ENCODE measurements around the gene ADCY6. TPM values are rescaled to one million over a fixed set of nuclear protein-coding genes. Genes with fewer than 3 reads are reported as not detected.

ADCY6 gene
- total RNA-seq, 1 experiment from 2014 or later, result 24.1 TPM

- no TSS peak for BruUV-seq (replicated peaks)
- in situ Hi-C loops (cut with HindIII; ENCODE audit: low pct_unique_long_range_greater_than_20kb, low sequenced_read_pairs) (no loop called here), intact Hi-C loops (cut with micrococcal nuclease; ENCODE audit: unreplicated experiment) (no loop called here)
- Histone ChIP-seq H3K9me3 (ENCODE audit: control insufficient read depth, insufficient read depth, low read depth, low read length) (no peaks in the 10 kb centered on the region), H3K36me3 (ENCODE audit: control insufficient read depth, insufficient read depth, low read length) (no peaks in the 10 kb centered on the region), H3K4me1 (ENCODE audit: control insufficient read depth, insufficient read depth, low read length) (no peaks in the 10 kb centered on the region), H3K27me3 (ENCODE audit: control insufficient read depth, insufficient read depth, low read length) (no peaks in the 10 kb centered on the region), H3K27ac (ENCODE audit: low read length) (no peak overlapping the region), H3K4me3 (ENCODE audit: low read depth in 2 of 2, low read length in 2 of 2) (no peak overlapping the region)
- DNase-seq (ENCODE audit: low read depth, low spot score), result no peak
- ATAC-seq, result no peak
- POLR2A ChIA-PET, result no interaction called here
- no peak for TF ChIP-seq POLR2AphosphoS5 (IDR thresholded peaks at IDR 0.05; ENCODE audit: low read depth, low read length)
- TF ChIP-seq TCF7L2 (IDR thresholded peaks at IDR 0.05; ENCODE audit: low read depth, low read length), result no peak
- no peak for TF ChIP-seq SIN3A (IDR thresholded peaks at IDR 0.05; ENCODE audit: borderline replicate concordance, insufficient read depth, low read depth, low read length)
- TF ChIP-seq REST (IDR thresholded peaks at IDR 0.05; ENCODE audit: insufficient read depth in 1 of 2, low read depth in 2 of 2, low read length in 1 of 2), result no peak
- TF ChIP-seq CTCF (IDR thresholded peaks at IDR 0.05), result no peak
- CTCF ChIA-PET, result no interaction called here
Measured at GRCh38 chr12:48779869-48780268, 9.0 kb downstream of the ADCY6 start.

GRCh38 chr12:48777501-48778400, 11.1 kb downstream of the ADCY6 start:
- H3K27ac ChIP-seq (ENCODE audit: low read length), result no peak overlapping the region
- no TSS peak for BruUV-seq (replicated peaks)
- no peaks in the 10 kb centered on the region for H3K9me3 ChIP-seq (ENCODE audit: control insufficient read depth, insufficient read depth, low read depth, low read length)
- no peak overlapping the region for H3K4me3 ChIP-seq (ENCODE audit: low read depth in 2 of 2, low read length in 2 of 2)
- no peaks in the 10 kb centered on the region for H3K36me3 ChIP-seq (ENCODE audit: control insufficient read depth, insufficient read depth, low read length)
- DNase-seq (ENCODE audit: low read depth, low spot score), result no peak
- CTCF ChIA-PET, result no interaction called here
- in situ Hi-C loops (cut with HindIII; ENCODE audit: low pct_unique_long_range_greater_than_20kb, low sequenced_read_pairs) (no loop called here), intact Hi-C loops (cut with micrococcal nuclease; ENCODE audit: unreplicated experiment) (no loop called here)
- TF ChIP-seq CTCF (IDR thresholded peaks at IDR 0.05) (no peak), SIN3A (IDR thresholded peaks at IDR 0.05; ENCODE audit: borderline replicate concordance, insufficient read depth, low read depth, low read length) (no peak), REST (IDR thresholded peaks at IDR 0.05; ENCODE audit: insufficient read depth in 1 of 2, low read depth in 2 of 2, low read length in 1 of 2) (no peak), TCF7L2 (IDR thresholded peaks at IDR 0.05; ENCODE audit: low read depth, low read length) (no peak)
- ATAC-seq, result no peak
- POLR2A ChIA-PET, result no interaction called here
- H3K27me3 ChIP-seq (ENCODE audit: control insufficient read depth, insufficient read depth, low read length), result no peaks in the 10 kb centered on the region
- H3K4me1 ChIP-seq (ENCODE audit: control insufficient read depth, insufficient read depth, low read length), result no peaks in the 10 kb centered on the region
